Immature natural killer cell (primary cell): ENCODE results near the gene PRAMEF18. TPM values are rescaled to one million over a fixed set of nuclear protein-coding genes. Genes with fewer than 3 reads are reported as not detected.
"Not testable (repeated sequence)": the region's sequence is repeated elsewhere in the genome, so short reads cannot be mapped to it uniquely, and the experiment has no call there.

Source experiments
- DNase-seq, 3 donors: peaks; one replicate each; pipeline ENCODE4 v3.0.0; 2022; ENCODE audit warnings: mixed read lengths in 1 of 3
- H3K27ac Mint-ChIP-seq, 6 donors: one replicate each; pipeline ENCODE4 v1.8.0; 2020; ENCODE audit warnings: mixed read lengths in 6 of 6, mild to moderate bottlenecking in 5 of 6, inconsistent platforms in 4 of 6, moderate library complexity in 3 of 6
- H3K27me3 Mint-ChIP-seq, 3 donors: one replicate each; pipeline ENCODE4 v1.8.0; 2020 to 2021; ENCODE audit warnings: low read depth in 3 of 3, mild to moderate bottlenecking in 3 of 3, mixed read lengths in 3 of 3, moderate library complexity in 3 of 3, inconsistent platforms in 1 of 3
- H3K36me3 Mint-ChIP-seq, 3 donors: one replicate each; pipeline ENCODE4 v1.8.0; 2020; ENCODE audit warnings: mixed read lengths in 3 of 3, inconsistent platforms in 2 of 3, mild to moderate bottlenecking in 2 of 3
- H3K4me1 Mint-ChIP-seq, 2 donors: one replicate each; pipeline ENCODE4 v1.8.0; 2020; ENCODE audit warnings: inconsistent platforms in 2 of 2, mild to moderate bottlenecking in 2 of 2, mixed read lengths in 2 of 2, moderate library complexity in 1 of 2
- H3K4me3 Mint-ChIP-seq, 5 donors: one replicate each; pipeline ENCODE4 v1.8.0; 2020; ENCODE audit warnings: mild to moderate bottlenecking in 5 of 5, mixed read lengths in 5 of 5, inconsistent platforms in 3 of 5, moderate library complexity in 3 of 5
- H3K9me3 Mint-ChIP-seq, 6 donors: one replicate each; pipeline ENCODE4 v1.8.0; 2020; ENCODE audit warnings: mild to moderate bottlenecking in 6 of 6, mixed read lengths in 6 of 6, inconsistent platforms in 4 of 6, moderate library complexity in 3 of 6
- polyA plus RNA-seq, 3 donors: library from polyadenylated mRNA; unstranded; fragments of 300-500 nt; fragmentation: Illumina TruSeq; gene quantifications; one replicate each; pipeline ENCODE4 v1.2.3, GENCODE V29; 2021

The PRAMEF18 gene, protein sequence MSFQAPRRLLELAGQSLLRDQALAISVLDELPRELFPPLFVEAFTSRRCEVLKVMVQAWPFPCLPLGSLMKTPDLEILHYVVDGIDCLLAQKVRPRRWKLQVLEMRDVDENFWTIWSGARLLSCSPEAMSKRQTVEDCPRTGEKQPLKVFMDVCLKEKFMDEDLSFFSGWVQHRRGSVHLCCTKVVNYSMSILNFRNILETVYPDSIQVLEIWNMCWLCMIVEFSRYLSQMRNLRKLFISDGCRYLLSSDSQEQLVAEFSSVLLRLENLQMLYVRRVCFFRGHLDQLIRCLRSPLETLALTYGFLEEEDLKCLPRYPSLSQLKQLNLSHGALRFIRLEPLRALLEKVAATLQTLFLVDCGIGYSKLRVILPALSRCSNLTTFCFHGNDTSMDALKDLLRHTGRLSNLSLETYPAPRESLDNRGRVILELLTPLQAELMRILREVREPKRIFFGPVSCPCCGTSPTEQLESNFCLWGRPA
- not detected for polyA plus RNA-seq

GRCh38 chr1:13225675-13226204 lies at the start of gene PRAMEF18:
Gene PRAMEF18 (minus strand): TSS chr1:13226154. CDS start chr1:13226106, 48 bp downstream.
- H3K27me3 Mint-ChIP-seq, H3K36me3 Mint-ChIP-seq, H3K9me3 Mint-ChIP-seq, H3K4me3 Mint-ChIP-seq, H3K4me1 Mint-ChIP-seq, H3K27ac Mint-ChIP-seq, DNase-seq: not testable (repeated sequence)

- H3K4me1 Mint-ChIP-seq, H3K36me3 Mint-ChIP-seq, H3K27ac Mint-ChIP-seq, H3K9me3 Mint-ChIP-seq, DNase-seq, H3K4me3 Mint-ChIP-seq, H3K27me3 Mint-ChIP-seq: not testable (repeated sequence)
Measured at GRCh38 chr1:13265124-13265523, 39.2 kb upstream of the PRAMEF18 start.

- H3K4me3 Mint-ChIP-seq, H3K4me1 Mint-ChIP-seq, DNase-seq, H3K36me3 Mint-ChIP-seq, H3K27me3 Mint-ChIP-seq, H3K27ac Mint-ChIP-seq, H3K9me3 Mint-ChIP-seq: not testable (repeated sequence)
Measured at GRCh38 chr1:13253898-13254297, 27.9 kb upstream of the PRAMEF18 start, which contains the start of gene PRAMEF5. Gene PRAMEF5 (plus strand): TSS chr1:13254198. CDS start chr1:13259269, 5,071 bp downstream.

- H3K4me3 Mint-ChIP-seq, H3K36me3 Mint-ChIP-seq, DNase-seq, H3K27me3 Mint-ChIP-seq, H3K9me3 Mint-ChIP-seq, H3K27ac Mint-ChIP-seq, H3K4me1 Mint-ChIP-seq: not testable (repeated sequence)
Measured at GRCh38 chr1:13247122-13247521, 21.2 kb upstream of the PRAMEF18 start.

- not testable (repeated sequence) for H3K27ac Mint-ChIP-seq, H3K27me3 Mint-ChIP-seq, H3K4me1 Mint-ChIP-seq, H3K9me3 Mint-ChIP-seq, H3K4me3 Mint-ChIP-seq, DNase-seq, H3K36me3 Mint-ChIP-seq
Measured at GRCh38 chr1:13246554-13246871, 20.6 kb upstream of the PRAMEF18 start.

- not testable (repeated sequence) for H3K36me3 Mint-ChIP-seq, H3K9me3 Mint-ChIP-seq, H3K27me3 Mint-ChIP-seq, H3K4me1 Mint-ChIP-seq, H3K27ac Mint-ChIP-seq, H3K4me3 Mint-ChIP-seq, DNase-seq
Measured at GRCh38 chr1:13245841-13246553, 20.0 kb upstream of the PRAMEF18 start.

DNA sequence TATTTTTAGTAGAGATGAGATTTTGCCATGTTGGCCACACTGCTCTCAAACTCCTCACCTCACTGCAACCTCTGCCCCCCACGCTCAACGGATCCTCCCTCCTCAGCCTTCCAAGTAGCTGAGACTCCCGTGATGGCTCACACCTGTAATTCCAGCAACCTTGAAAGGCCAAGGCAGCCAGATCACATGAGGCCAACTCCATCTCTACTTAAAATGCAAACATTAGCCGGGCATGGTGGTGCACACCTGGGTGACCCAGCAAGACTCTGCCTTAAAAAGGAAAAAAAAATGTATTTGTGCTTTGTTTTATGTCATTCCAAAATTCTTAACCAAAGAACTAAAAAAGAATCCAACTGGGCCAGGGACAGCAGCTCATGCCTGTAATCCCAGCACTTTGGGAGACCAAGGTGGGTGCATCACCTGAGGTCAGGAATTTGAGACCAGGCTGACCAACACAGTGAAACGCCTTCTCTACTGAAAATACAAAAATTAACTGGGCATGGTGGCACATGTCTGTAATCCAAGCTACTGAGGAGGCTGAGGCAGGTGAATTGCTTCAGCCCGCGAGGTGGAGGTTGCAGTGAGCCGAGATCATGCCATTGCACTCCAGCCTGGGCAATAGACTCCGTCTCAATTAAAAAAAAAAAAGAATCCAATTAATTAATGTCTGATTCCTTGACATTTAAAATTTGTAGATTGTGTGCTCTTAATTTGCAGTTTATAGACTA lies 17.7 kb upstream of the PRAMEF18 start:
- H3K4me3 Mint-ChIP-seq, H3K9me3 Mint-ChIP-seq, H3K27me3 Mint-ChIP-seq, H3K4me1 Mint-ChIP-seq, H3K27ac Mint-ChIP-seq, H3K36me3 Mint-ChIP-seq, DNase-seq: not testable (repeated sequence)

GRCh38 chr1:13239633-13240032 lies 13.7 kb upstream of the PRAMEF18 start:
- not testable (repeated sequence) for H3K27me3 Mint-ChIP-seq, H3K9me3 Mint-ChIP-seq, H3K27ac Mint-ChIP-seq, H3K4me1 Mint-ChIP-seq, H3K36me3 Mint-ChIP-seq, DNase-seq, H3K4me3 Mint-ChIP-seq

DNA sequence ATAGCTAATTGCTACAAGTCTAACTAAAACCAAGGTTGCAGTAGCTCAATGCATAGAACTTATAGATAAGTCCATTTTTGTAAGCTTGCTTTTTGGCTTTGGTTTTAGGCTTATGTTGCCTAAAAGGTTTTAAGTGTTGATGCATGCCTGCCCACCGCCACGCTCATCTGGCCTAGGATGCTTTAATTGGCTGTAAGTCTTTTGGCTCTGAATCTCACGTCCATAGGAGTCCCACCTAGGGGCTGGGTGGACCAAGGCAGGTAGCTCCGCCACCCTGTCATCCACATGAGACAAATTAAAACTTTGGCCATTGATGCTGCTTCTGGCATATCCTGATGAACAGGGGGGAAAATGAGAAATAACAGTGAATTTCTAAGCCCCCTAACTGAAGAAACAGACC lies 11.6 kb upstream of the PRAMEF18 start:
- not testable (repeated sequence) for H3K36me3 Mint-ChIP-seq, H3K4me3 Mint-ChIP-seq, H3K4me1 Mint-ChIP-seq, H3K27me3 Mint-ChIP-seq, H3K9me3 Mint-ChIP-seq, DNase-seq, H3K27ac Mint-ChIP-seq

DNA sequence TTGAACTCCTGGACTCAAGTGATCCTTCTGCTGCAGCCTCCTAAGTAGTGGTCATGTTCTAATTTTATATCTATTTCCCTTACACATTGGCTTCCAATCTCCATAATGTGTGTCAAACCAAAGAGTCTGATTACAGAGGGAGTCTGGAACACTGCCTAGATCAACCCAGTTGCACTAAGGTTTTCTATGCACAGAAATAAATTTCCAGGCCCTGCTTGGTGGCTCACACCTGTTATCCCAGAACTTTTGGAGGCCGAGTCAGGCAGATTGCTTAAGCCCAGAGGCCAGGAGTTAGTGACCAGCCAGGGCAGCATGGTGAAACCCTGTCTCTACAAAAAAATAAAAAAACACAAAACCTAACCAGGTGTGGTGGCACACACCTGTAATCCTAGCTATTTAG lies 8.1 kb upstream of the PRAMEF18 start:
- H3K27ac Mint-ChIP-seq, H3K4me3 Mint-ChIP-seq, H3K9me3 Mint-ChIP-seq, H3K4me1 Mint-ChIP-seq, DNase-seq, H3K36me3 Mint-ChIP-seq: not testable (repeated sequence)
- peaks cover 0 to 11% (median 4%) of the 10 kb centered on the region in 3 donors for H3K27me3 Mint-ChIP-seq

GRCh38 chr1:13232056-13232455 lies 6.1 kb upstream of the PRAMEF18 start:
- not testable (repeated sequence) for H3K36me3 Mint-ChIP-seq

GRCh38 chr1:13231061-13231750 lies 5.3 kb upstream of the PRAMEF18 start:
- not testable (repeated sequence) for H3K27ac Mint-ChIP-seq, DNase-seq, H3K9me3 Mint-ChIP-seq, H3K27me3 Mint-ChIP-seq, H3K36me3 Mint-ChIP-seq, H3K4me1 Mint-ChIP-seq, H3K4me3 Mint-ChIP-seq

More at GRCh38 chr1:13232056-13232455, 6.1 kb upstream of the PRAMEF18 start:
- not testable (repeated sequence) for DNase-seq, H3K4me1 Mint-ChIP-seq, H3K4me3 Mint-ChIP-seq, H3K27me3 Mint-ChIP-seq, H3K27ac Mint-ChIP-seq, H3K9me3 Mint-ChIP-seq

DNA sequence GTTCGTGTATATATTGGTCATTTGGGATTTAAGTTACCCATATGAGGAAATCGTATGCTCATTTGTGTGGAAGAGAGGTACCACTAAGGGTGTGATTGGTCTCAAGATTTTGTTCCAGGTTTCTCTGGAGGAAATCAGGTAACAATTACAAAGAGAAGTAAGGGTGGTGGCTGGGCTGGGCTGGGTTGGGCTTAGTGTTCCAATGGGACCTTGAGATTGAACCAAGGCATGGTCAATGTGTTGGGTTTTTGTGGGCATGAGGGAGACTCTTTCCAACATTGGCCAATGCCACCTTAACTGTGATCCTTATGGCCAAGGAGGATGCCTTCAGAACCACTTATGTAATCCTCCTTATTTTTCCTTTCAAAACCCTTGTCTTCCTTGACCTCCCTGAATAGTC lies 4.6 kb upstream of the PRAMEF18 start:
- H3K4me1 Mint-ChIP-seq, H3K9me3 Mint-ChIP-seq, DNase-seq, H3K27me3 Mint-ChIP-seq, H3K4me3 Mint-ChIP-seq, H3K36me3 Mint-ChIP-seq, H3K27ac Mint-ChIP-seq: not testable (repeated sequence)

- H3K36me3 Mint-ChIP-seq, H3K9me3 Mint-ChIP-seq, H3K4me3 Mint-ChIP-seq, H3K4me1 Mint-ChIP-seq, H3K27me3 Mint-ChIP-seq, DNase-seq, H3K27ac Mint-ChIP-seq: not testable (repeated sequence)
Measured at GRCh38 chr1:13230096-13230495, 4.1 kb upstream of the PRAMEF18 start.
